GM23338 (cell line): Measurements from ENCODE around the gene SH3GL2. TPM values are rescaled to one million over a fixed set of nuclear protein-coding genes. Genes with fewer than 3 reads are reported as not detected.
A peak's percentile ranks its signal among the peaks of the same experiment; 100 is the strongest.

Source experiments
- ATAC-seq: fragments of 200-7000 bp; cut with Tn5 transposase; 3 replicates; pipeline ENCODE4 v1.9.1; 2020
- DNase-seq: peaks from one replicate; pipeline ENCODE4 v3.0.0-alpha.2; 2015; ENCODE audit warnings: low spot score
- H2AFZ ChIP-seq: fragments of 200-600 bp; sonication (generic); 2 replicates; pipeline ENCODE4 v1.8.0; 2016; ENCODE audit warnings: antibody characterized with exemption, mild to moderate bottlenecking, moderate library complexity
- H3F3A ChIP-seq: fragments of 200-600 bp; sonication (generic); replicated peaks from 2 replicates; pipeline ENCODE4 v1.8.0; 2017; ENCODE audit warnings: antibody characterized with exemption, mixed run types, low read depth
- H3K27ac ChIP-seq: fragments of 200-600 bp; sonication (generic); 2 replicates; pipeline ENCODE4 v1.6.1; 2016; ENCODE audit warnings: low read depth
- H3K27me3 ChIP-seq: fragments of 200-600 bp; sonication (generic); 2 replicates; pipeline ENCODE4 v1.8.0; 2016; ENCODE audit warnings: mild to moderate bottlenecking, mixed run types, moderate library complexity; ENCODE audit not compliant: insufficient read depth
- H3K36me3 ChIP-seq: fragments of 200-600 bp; sonication (generic); 2 replicates; pipeline ENCODE4 v1.8.0; 2016; ENCODE audit warnings: mild to moderate bottlenecking; ENCODE audit not compliant: insufficient read depth
- H3K4me1 ChIP-seq: fragments of 200-600 bp; sonication (generic); 2 replicates; pipeline ENCODE4 v1.8.0; 2016; ENCODE audit warnings: mild to moderate bottlenecking, moderate library complexity; ENCODE audit not compliant: insufficient read depth
- H3K4me2 ChIP-seq: fragments of 200-600 bp; sonication (generic); 2 replicates; pipeline ENCODE4 v1.7.1; 2017; ENCODE audit warnings: mixed run types
- H3K4me3 ChIP-seq: fragments of 200-600 bp; sonication (generic); 2 replicates; pipeline ENCODE4 v1.6.1; 2016; ENCODE audit warnings: mixed run types
- H3K79me2 ChIP-seq: fragments of 200-600 bp; sonication (generic); replicated peaks from 2 replicates; pipeline ENCODE4 v1.8.0; 2017; ENCODE audit warnings: mild to moderate bottlenecking; ENCODE audit not compliant: insufficient read depth
- H3K9me2 ChIP-seq: fragments of 200-600 bp; sonication (generic); 2 replicates; pipeline ENCODE4 v1.8.0; 2017; ENCODE audit not compliant: insufficient read depth
- H4K20me1 ChIP-seq: fragments of 200-600 bp; sonication (generic); replicated peaks from 2 replicates; pipeline ENCODE4 v1.8.0; 2017; ENCODE audit warnings: mild to moderate bottlenecking; ENCODE audit not compliant: insufficient read depth
- H3K27ac Mint-ChIP-seq: 2 replicates; pipeline ENCODE4 v1.8.0; 2020; ENCODE audit warnings: inconsistent platforms, mild to moderate bottlenecking, moderate library complexity, mixed read lengths
- H3K27me3 Mint-ChIP-seq: 3 replicates; pipeline ENCODE4 v1.8.0; 2022; ENCODE audit warnings: low read depth, mild to moderate bottlenecking, moderate library complexity, mixed read lengths, inconsistent platforms; ENCODE audit not compliant: insufficient read depth, poor library complexity
- H3K36me3 Mint-ChIP-seq: 3 replicates; pipeline ENCODE4 v1.8.0; 2021; ENCODE audit warnings: low read depth, mild to moderate bottlenecking, inconsistent platforms, moderate library complexity, mixed read lengths
- H3K4me1 Mint-ChIP-seq: 3 replicates; pipeline ENCODE4 v1.8.0; 2020; ENCODE audit warnings: mild to moderate bottlenecking, inconsistent platforms, mixed read lengths
- H3K4me3 Mint-ChIP-seq: 3 replicates; pipeline ENCODE4 v1.8.0; 2021; ENCODE audit warnings: moderate library complexity, mild to moderate bottlenecking, inconsistent platforms, mixed read lengths
- H3K9me3 Mint-ChIP-seq: 3 replicates; pipeline ENCODE4 v1.8.0; 2020; ENCODE audit warnings: moderate library complexity, mild to moderate bottlenecking, inconsistent platforms, mixed read lengths
- CREB1 ChIP-seq: fragments of 250-450 bp; sonication (Bioruptor Pico); IDR thresholded peaks from 2 replicates; pipeline ENCODE4 v1.5.0; 2020; ENCODE audit warnings: low read depth, mild to moderate bottlenecking, moderate library complexity
- CTCF ChIP-seq, 2 experiments: fragments of 200-600 bp in 1 of 2; sonication (generic) in 1 of 2; conservative IDR thresholded peaks; 2 replicates each; pipeline versions ENCODE4 v1.5.1 to v1.6.1; 2016 to 2017; ENCODE audit warnings: antibody characterized with exemption in 2 of 2, low read depth in 2 of 2, mild to moderate bottlenecking in 2 of 2, moderate library complexity in 1 of 2
- EZH2 ChIP-seq: fragments of 200-600 bp; sonication (generic); IDR thresholded peaks from one replicate; pipeline ENCODE4 v1.8.0; 2017; ENCODE audit warnings: antibody characterized with exemption, mild to moderate bottlenecking, low read depth; ENCODE audit not compliant: unreplicated experiment
- EZH2phosphoT487 ChIP-seq: fragments of 200-600 bp; sonication (generic); IDR thresholded peaks from one replicate; pipeline ENCODE4 v1.8.1; 2018; ENCODE audit warnings: antibody characterized with exemption; ENCODE audit not compliant: unreplicated experiment
- JUNB ChIP-seq: IDR thresholded peaks from one replicate; pipeline ENCODE4 v1.6.1; 2016; ENCODE audit warnings: antibody characterized with exemption; ENCODE audit not compliant: unreplicated experiment
- POLR2AphosphoS5 ChIP-seq: IDR thresholded peaks from 2 replicates; pipeline ENCODE4 v1.6.1; 2016; ENCODE audit warnings: antibody characterized with exemption, low read depth
- STAT1 ChIP-seq: IDR thresholded peaks from one replicate; pipeline ENCODE4 v1.6.1; 2016; ENCODE audit warnings: antibody characterized with exemption; ENCODE audit not compliant: unreplicated experiment
- ZNF114 ChIP-seq: fragments of 250-450 bp; sonication (Bioruptor Pico); IDR thresholded peaks from 2 replicates; pipeline ENCODE4 v1.5.0; 2020; ENCODE audit warnings: mild to moderate bottlenecking, moderate library complexity
- ZNF331 ChIP-seq: fragments of 250-450 bp; sonication (Bioruptor Pico); IDR thresholded peaks from 2 replicates; pipeline ENCODE4 v1.5.0; 2020; ENCODE audit warnings: low read depth, mild to moderate bottlenecking, moderate library complexity
- long read RNA-seq: library from polyadenylated mRNA; unstranded; transcript quantifications from one replicate; pipeline ENCODE4 v2.0.0, GENCODE V29; 2020; ENCODE audit not compliant: unreplicated experiment
- polyA plus RNA-seq: library from polyadenylated mRNA; unstranded; fragments of >200 nt; fragmentation: Nextera tagmentation; extraction: Ambion mirVana; gene quantifications from 2 replicates; pipeline ENCODE4 v1.2.1, GENCODE V29; 2016
- total RNA-seq: library from RNA; depleted of rRNA; stranded (reverse); fragments of >200 nt; shearing (Covaris generic); gene quantifications from 2 replicates; pipeline ENCODE4 v1.2.3, GENCODE V29; 2014; rRNA removed
- TF ChIP-seq, protein P1 (sequence below): IDR thresholded peaks from one replicate; pipeline ENCODE4 v1.6.1; 2018; ENCODE audit warnings: antibody characterized with exemption; ENCODE audit not compliant: unreplicated experiment

The SH3GL2 gene
- total RNA-seq = 7.0 and 8.6 TPM in 2 replicates
- polyA plus RNA-seq = 4.1 and 5.9 TPM in 2 replicates
- long read RNA-seq = 0 reads

DNA sequence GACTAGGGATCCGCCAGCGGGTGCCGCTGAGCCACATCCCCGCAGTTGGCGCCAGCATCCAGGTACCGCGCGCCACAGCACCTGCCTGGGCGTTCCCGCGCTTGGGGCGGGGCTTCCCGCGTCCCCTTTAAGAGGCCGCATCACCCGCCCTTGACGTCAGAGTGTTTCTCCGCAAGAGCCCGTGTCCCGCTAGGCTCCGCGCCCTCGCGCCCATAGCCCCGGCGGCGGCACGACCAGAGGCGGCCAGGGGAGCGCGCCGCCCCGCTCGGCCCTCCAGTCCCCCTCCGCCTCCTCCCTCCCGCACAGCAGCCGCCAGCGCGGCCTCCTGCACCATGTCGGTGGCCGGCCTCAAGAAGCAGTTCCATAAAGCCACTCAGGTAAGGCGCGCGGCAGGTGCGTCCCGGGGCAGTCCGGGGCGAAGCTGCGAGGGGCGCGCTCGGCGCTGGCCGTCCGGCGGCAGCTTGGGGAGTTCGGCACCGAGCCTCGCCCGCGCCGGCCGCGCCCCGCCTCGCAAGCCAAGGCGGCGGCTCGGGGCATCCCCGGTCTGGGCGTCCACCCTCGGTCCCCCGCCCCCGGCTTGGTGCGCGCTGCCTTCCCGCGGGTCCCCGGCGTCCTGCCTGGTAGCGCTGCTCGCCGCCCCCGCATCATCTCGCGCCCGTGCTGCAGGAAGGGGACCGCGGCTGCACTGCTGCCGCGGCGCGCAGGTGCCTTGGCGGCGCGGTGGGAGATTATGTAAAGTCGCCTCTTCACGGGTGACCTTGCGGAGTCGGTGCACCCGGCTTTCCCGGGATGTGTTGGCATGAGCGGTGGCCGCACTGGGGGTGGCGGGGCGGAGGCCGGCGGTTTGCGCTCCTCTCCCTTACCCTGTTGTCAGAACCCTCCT is at the start of gene SH3GL2:
TSS of gene SH3GL2 (plus strand) at position 156 of the 883 bp plus-strand sequence.
- peaks cover 29% of the 10 kb centered on the region for H3K27me3 Mint-ChIP-seq
- peaks cover 8% of the 10 kb centered on the region for H4K20me1 ChIP-seq
- ATAC-seq = peak; percentile 90

GRCh38 chr9:17531642-17532254 is 47.1 kb upstream of the SH3GL2 start:
- H2AFZ ChIP-seq = 0 out of 2 replicates have a peak overlapping the region, but pooled peaks have one; percentile 4
- H3K79me2 ChIP-seq = no peaks in the 10 kb centered on the region
- H3K36me3 ChIP-seq = no peaks in the 10 kb centered on the region
- DNase-seq = peak; percentile 82
- peak; percentile 55 for ATAC-seq
- peaks cover 5% of the 10 kb centered on the region; the same call in 1 of the 2 replicates for H3K4me1 ChIP-seq
- no peak overlapping the region for H3K27ac ChIP-seq
- H3K27ac Mint-ChIP-seq = no peak overlapping the region
- H3K27me3 Mint-ChIP-seq = no peaks in the 10 kb centered on the region
- H3K9me3 Mint-ChIP-seq = no peaks in the 10 kb centered on the region
- no peaks in the 10 kb centered on the region for H3K36me3 Mint-ChIP-seq
- H3F3A ChIP-seq = no peaks in the 10 kb centered on the region
- H3K9me2 ChIP-seq = no peaks in the 10 kb centered on the region
- H4K20me1 ChIP-seq = no peaks in the 10 kb centered on the region
- H3K4me3 Mint-ChIP-seq = no peak overlapping the region
- no peak overlapping the region for H3K4me2 ChIP-seq
- no peak overlapping the region for H3K4me3 ChIP-seq
- H3K4me1 Mint-ChIP-seq = peaks cover 5% of the 10 kb centered on the region; the same call in 2 of the 3 replicates
- TF ChIP-seq JUNB (no peak), CTCF (conservative IDR thresholded peaks at IDR 0.05; ENCODE audit: low read depth in 2 of 2) (peak; percentile 73 to 77)
- H3K27me3 ChIP-seq = no peaks in the 10 kb centered on the region

More for the DNA sequence above, at the start of gene SH3GL2:
- Mint-ChIP-seq H3K4me1 (0 out of 3 replicates have a peak, but pooled peaks cover 5% of the 10 kb centered on the region), H3K27ac (no peak within 1 kb of the TSS), H3K9me3 (peaks cover 3% of the 10 kb centered on the region; the same call in 1 of the 3 replicates), H3K36me3 (0 out of 3 replicates have a peak, but pooled peaks cover 4% of the 10 kb centered on the region), H3K4me3 (peak within 1 kb of the TSS; percentile 85)
- no peaks in the 10 kb centered on the region for H3K36me3 ChIP-seq
- TF ChIP-seq JUNB (no peak), EZH2 (no peak), EZH2phosphoT487 (no peak), POLR2AphosphoS5 (peak; percentile 86), ZNF114 (CRISPR knock-in tag) (no peak), ZNF331 (CRISPR knock-in tag) (no peak), CREB1 (CRISPR knock-in tag) (peak; percentile 94), STAT1 (no peak)
- TF ChIP-seq, protein P1, sequence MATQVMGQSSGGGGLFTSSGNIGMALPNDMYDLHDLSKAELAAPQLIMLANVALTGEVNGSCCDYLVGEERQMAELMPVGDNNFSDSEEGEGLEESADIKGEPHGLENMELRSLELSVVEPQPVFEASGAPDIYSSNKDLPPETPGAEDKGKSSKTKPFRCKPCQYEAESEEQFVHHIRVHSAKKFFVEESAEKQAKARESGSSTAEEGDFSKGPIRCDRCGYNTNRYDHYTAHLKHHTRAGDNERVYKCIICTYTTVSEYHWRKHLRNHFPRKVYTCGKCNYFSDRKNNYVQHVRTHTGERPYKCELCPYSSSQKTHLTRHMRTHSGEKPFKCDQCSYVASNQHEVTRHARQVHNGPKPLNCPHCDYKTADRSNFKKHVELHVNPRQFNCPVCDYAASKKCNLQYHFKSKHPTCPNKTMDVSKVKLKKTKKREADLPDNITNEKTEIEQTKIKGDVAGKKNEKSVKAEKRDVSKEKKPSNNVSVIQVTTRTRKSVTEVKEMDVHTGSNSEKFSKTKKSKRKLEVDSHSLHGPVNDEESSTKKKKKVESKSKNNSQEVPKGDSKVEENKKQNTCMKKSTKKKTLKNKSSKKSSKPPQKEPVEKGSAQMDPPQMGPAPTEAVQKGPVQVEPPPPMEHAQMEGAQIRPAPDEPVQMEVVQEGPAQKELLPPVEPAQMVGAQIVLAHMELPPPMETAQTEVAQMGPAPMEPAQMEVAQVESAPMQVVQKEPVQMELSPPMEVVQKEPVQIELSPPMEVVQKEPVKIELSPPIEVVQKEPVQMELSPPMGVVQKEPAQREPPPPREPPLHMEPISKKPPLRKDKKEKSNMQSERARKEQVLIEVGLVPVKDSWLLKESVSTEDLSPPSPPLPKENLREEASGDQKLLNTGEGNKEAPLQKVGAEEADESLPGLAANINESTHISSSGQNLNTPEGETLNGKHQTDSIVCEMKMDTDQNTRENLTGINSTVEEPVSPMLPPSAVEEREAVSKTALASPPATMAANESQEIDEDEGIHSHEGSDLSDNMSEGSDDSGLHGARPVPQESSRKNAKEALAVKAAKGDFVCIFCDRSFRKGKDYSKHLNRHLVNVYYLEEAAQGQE = peak; percentile 21
- H3K4me2 ChIP-seq = peak within 1 kb of the TSS; percentile 81
- DNase-seq = peak; percentile 97
- no peak within 1 kb of the TSS for H3K27ac ChIP-seq
- H2AFZ ChIP-seq = peak within 1 kb of the TSS; percentile 98
- peak within 1 kb of the TSS; percentile 86 for H3K4me3 ChIP-seq
- H3K9me2 ChIP-seq = no peaks in the 10 kb centered on the region
- H3K79me2 ChIP-seq = no peaks in the 10 kb centered on the region; the same call in 1 of the 2 replicates
- H3F3A ChIP-seq = no peaks in the 10 kb centered on the region
- peaks cover 11% of the 10 kb centered on the region; the same call in 1 of the 2 replicates for H3K4me1 ChIP-seq
- peaks cover 46% of the 10 kb centered on the region for H3K27me3 ChIP-seq
